ENCODE data around the gene TCP11X1. TPM values are rescaled to one million over a fixed set of nuclear protein-coding genes. Genes with fewer than 3 reads are reported as not detected.
"Not testable (repeated sequence)": the region's sequence is repeated elsewhere in the genome, so short reads cannot be mapped to it uniquely, and the experiment has no call there.

TCP11X1 gene
- total RNA-seq, result not detected in 2 replicates

- H3K9me3 Mint-ChIP-seq; intact Hi-C loops (cut with micrococcal nuclease); H3K4me3 Mint-ChIP-seq; DNase-seq; H3K27ac Mint-ChIP-seq; H3K36me3 Mint-ChIP-seq (ENCODE audit: low read depth); H3K4me1 Mint-ChIP-seq; H3K27me3 Mint-ChIP-seq: not testable (repeated sequence)
Measured at GRCh38 chrX:102214986-102215385, at the start of gene TCP11X1. TSS of gene TCP11X1 (plus strand) at chrX:102215301.

- DNase-seq, result no peak
- no peaks in the 10 kb centered on the region for H3K9me3 Mint-ChIP-seq
- no peaks in the 10 kb centered on the region for H3K27me3 Mint-ChIP-seq
- no peak overlapping the region for H3K4me3 Mint-ChIP-seq
- H3K4me1 Mint-ChIP-seq, result no peaks in the 10 kb centered on the region
- H3K27ac Mint-ChIP-seq, result no peak overlapping the region
- no peaks in the 10 kb centered on the region for H3K36me3 Mint-ChIP-seq (ENCODE audit: low read depth)
- intact Hi-C loops (cut with micrococcal nuclease), result no loop called here
Measured at GRCh38 chrX:102185967-102186720, 29.0 kb upstream of the TCP11X1 start.

GRCh38 chrX:102207940-102208339 lies 7.2 kb upstream of the TCP11X1 start:
- intact Hi-C loops (cut with micrococcal nuclease); H3K36me3 Mint-ChIP-seq (ENCODE audit: low read depth); H3K9me3 Mint-ChIP-seq; H3K27ac Mint-ChIP-seq; H3K4me3 Mint-ChIP-seq; H3K4me1 Mint-ChIP-seq; DNase-seq; H3K27me3 Mint-ChIP-seq: not testable (repeated sequence)

- not testable (repeated sequence) for H3K27ac Mint-ChIP-seq
Measured at GRCh38 chrX:102216497-102216896, 1.4 kb downstream of the TCP11X1 start.

GRCh38 chrX:102235678-102236077 lies 20.6 kb downstream of the TCP11X1 start:
- H3K27me3 Mint-ChIP-seq; H3K4me3 Mint-ChIP-seq; H3K27ac Mint-ChIP-seq; H3K36me3 Mint-ChIP-seq (ENCODE audit: low read depth); H3K4me1 Mint-ChIP-seq; DNase-seq; intact Hi-C loops (cut with micrococcal nuclease); H3K9me3 Mint-ChIP-seq: not testable (repeated sequence)

More at GRCh38 chrX:102216497-102216896, 1.4 kb downstream of the TCP11X1 start:
- H3K36me3 Mint-ChIP-seq (ENCODE audit: low read depth); DNase-seq; H3K4me3 Mint-ChIP-seq; H3K27me3 Mint-ChIP-seq; H3K9me3 Mint-ChIP-seq; H3K4me1 Mint-ChIP-seq; intact Hi-C loops (cut with micrococcal nuclease): not testable (repeated sequence)

- H3K4me1 Mint-ChIP-seq, result not testable (repeated sequence)
Measured at GRCh38 chrX:102240265-102240664, 25.2 kb downstream of the TCP11X1 start.

GRCh38 chrX:102246893-102247292 lies 31.8 kb downstream of the TCP11X1 start, which contains the start of gene NXF2:
TSS of gene NXF2 (plus strand) at chrX:102247167. CDS start at chrX:102307079, 59,912 bp downstream.
- H3K36me3 Mint-ChIP-seq (ENCODE audit: low read depth); H3K4me3 Mint-ChIP-seq; H3K27me3 Mint-ChIP-seq; H3K4me1 Mint-ChIP-seq; DNase-seq; H3K27ac Mint-ChIP-seq; intact Hi-C loops (cut with micrococcal nuclease); H3K9me3 Mint-ChIP-seq: not testable (repeated sequence)

More at GRCh38 chrX:102240265-102240664, 25.2 kb downstream of the TCP11X1 start:
- H3K27me3 Mint-ChIP-seq; DNase-seq; H3K9me3 Mint-ChIP-seq; H3K36me3 Mint-ChIP-seq (ENCODE audit: low read depth); intact Hi-C loops (cut with micrococcal nuclease); H3K4me3 Mint-ChIP-seq; H3K27ac Mint-ChIP-seq: not testable (repeated sequence)

GRCh38 chrX:102272231-102272630 lies 57.1 kb downstream of the TCP11X1 start:
- H3K4me1 Mint-ChIP-seq; intact Hi-C loops (cut with micrococcal nuclease); DNase-seq: not testable (repeated sequence)

More at GRCh38 chrX:102272231-102272630, 57.1 kb downstream of the TCP11X1 start:
- H3K27ac Mint-ChIP-seq; H3K4me3 Mint-ChIP-seq; H3K9me3 Mint-ChIP-seq; H3K36me3 Mint-ChIP-seq (ENCODE audit: low read depth); H3K27me3 Mint-ChIP-seq: not testable (repeated sequence)

Other genes with a start within 250 kb of the TCP11X1 start
- not detected in 2 replicates for gene TCEAL2, start 89.6 kb upstream of the TCP11X1 start, total RNA-seq
- gene TCEAL6, start 72.8 kb upstream of the TCP11X1 start, total RNA-seq, result not detected in 2 replicates
- gene BEX5, start 59.3 kb upstream of the TCP11X1 start, total RNA-seq, result 0.71 and 0.98 TPM in 2 replicates
- gene NXF2, start 31.9 kb downstream of the TCP11X1 start, total RNA-seq, result not detected in 2 replicates
- not detected in 2 replicates for gene NXF2B, start 224.7 kb downstream of the TCP11X1 start, total RNA-seq

Measured in activated CD4-positive, alpha-beta T cell treated with anti-CD3 and anti-CD28 coated beads, Interleukin-2, amount 10 ng/mL, durations not matched to agents 24 days and 14 days (primary cell).